Endodermal cell (in vitro differentiated cells): ENCODE results near the gene TDRD1. TPM values are rescaled to one million over a fixed set of nuclear protein-coding genes. Genes with fewer than 3 reads are reported as not detected.

Experiments used
- DNase-seq: peaks from one replicate; pipeline ENCODE4 v3.0.0-alpha.2; 2017
- H3K27ac ChIP-seq: 2 replicates; pipeline ENCODE4 v1.5.1; 2013; ENCODE audit warnings: mild to moderate bottlenecking, low read depth, low read length, moderate library complexity
- H3K27me3 ChIP-seq: 2 replicates; pipeline ENCODE4 v1.6.1; 2013; ENCODE audit warnings: mild to moderate bottlenecking, low read length, moderate library complexity; ENCODE audit not compliant: insufficient read depth, control insufficient read depth, poor library complexity, severe bottlenecking
- H3K36me3 ChIP-seq: 2 replicates; pipeline ENCODE4 v1.7.0; 2013; ENCODE audit warnings: mild to moderate bottlenecking, low read length, moderate library complexity; ENCODE audit not compliant: control insufficient read depth, insufficient read depth
- H3K4me1 ChIP-seq: one replicate; pipeline ENCODE4 v1.7.0; 2013; ENCODE audit warnings: low read length; ENCODE audit not compliant: control insufficient read depth, insufficient read depth
- H3K4me3 ChIP-seq: 2 replicates; pipeline ENCODE4 v1.5.1; 2013; ENCODE audit warnings: mild to moderate bottlenecking, low read length, moderate library complexity
- H3K9ac ChIP-seq: 2 replicates; pipeline ENCODE4 v1.6.1; 2013; ENCODE audit warnings: mild to moderate bottlenecking, low read length, moderate library complexity; ENCODE audit not compliant: poor library complexity, severe bottlenecking; ENCODE audit errors: extremely low read depth
- H3K9me3 ChIP-seq: 2 replicates; pipeline ENCODE4 v1.6.1; 2013; ENCODE audit warnings: mild to moderate bottlenecking, low read length, moderate library complexity; ENCODE audit not compliant: control insufficient read depth
- H3K27ac Mint-ChIP-seq: 2 replicates; pipeline ENCODE4 v1.8.0; 2020; ENCODE audit warnings: mixed read lengths
- H3K27me3 Mint-ChIP-seq: 2 replicates; pipeline ENCODE4 v1.8.0; 2021; ENCODE audit warnings: mild to moderate bottlenecking, mixed read lengths; ENCODE audit not compliant: insufficient read depth
- H3K36me3 Mint-ChIP-seq: 2 replicates; pipeline ENCODE4 v1.8.0; 2020; ENCODE audit warnings: low read depth, mixed read lengths
- H3K4me1 Mint-ChIP-seq: 2 replicates; pipeline ENCODE4 v1.8.0; 2020; ENCODE audit warnings: mixed read lengths
- H3K4me3 Mint-ChIP-seq: 2 replicates; pipeline ENCODE4 v1.8.0; 2020; ENCODE audit warnings: mild to moderate bottlenecking, moderate library complexity, mixed read lengths
- H3K9me3 Mint-ChIP-seq: 2 replicates; pipeline ENCODE4 v1.8.0; 2020; ENCODE audit warnings: mild to moderate bottlenecking, mixed read lengths
- WGBS, 2 experiments: methylation state at CpG; one replicate each; pipeline versions ENCODE4 v1.1.5 to v1.1.7; 2013; ENCODE audit warnings: missing lambda C conversion rate in 2 of 2, mixed read lengths in 1 of 2; ENCODE audit not compliant: insufficient coverage in 1 of 2, insufficient read length in 1 of 2; 5-methylcytosine and 5-hydroxymethylcytosine counted together
- total RNA-seq, 2 donors: library from RNA; stranded (reverse); fragmentation: NEBNext Ultra II Directional in 1 of 2; extraction: Animal tissue kit (Norgen Biotek cat#: 25700) in 1 of 2; gene quantifications; 2 replicates in 1 of 2; 3 replicates in 1 of 2; pipeline ENCODE4 v1.2.1, GENCODE V29; 2021
- TF ChIP-seq, protein P1 (sequence below): fragments of 200-600 bp; sonication (generic); conservative IDR thresholded peaks from 2 replicates; pipeline ENCODE4 v1.5.0; 2021; ENCODE audit warnings: antibody characterized with exemption, mild to moderate bottlenecking

The TDRD1 gene
- total RNA-seq, 2 donors from 2014 or later, result 0.09 to 0.15 TPM

DNA sequence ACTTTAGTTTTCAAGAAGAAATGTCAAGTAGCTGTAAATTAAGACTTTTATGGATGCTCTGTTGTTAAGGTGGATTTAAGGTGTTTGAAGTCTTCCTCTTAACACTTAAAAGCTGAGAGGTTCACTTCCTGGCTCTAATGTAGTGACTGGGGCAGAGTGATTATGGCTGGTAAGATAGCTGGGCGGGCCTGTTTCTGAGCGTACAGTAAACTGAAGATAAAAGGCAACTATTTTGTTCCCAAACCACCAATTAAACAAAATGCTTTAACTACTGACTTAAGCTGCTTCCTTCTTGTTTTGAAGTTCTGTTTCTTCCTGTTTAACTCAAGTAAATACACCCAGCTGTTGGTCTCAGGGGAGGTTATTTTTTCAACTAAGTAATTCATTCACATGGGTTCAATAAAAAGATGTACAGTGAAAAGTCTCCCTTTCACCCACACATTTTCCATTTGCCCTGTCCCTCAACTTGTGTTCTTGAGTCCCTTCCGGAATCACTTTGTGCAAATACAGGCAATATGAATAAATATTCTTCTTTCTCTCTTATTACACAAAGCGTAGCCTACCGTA lies 79.2 kb downstream of the TDRD1 start:
- Histone ChIP-seq H3K4me1 (no peaks in the 10 kb centered on the region), H3K9me3 (no peaks in the 10 kb centered on the region), H3K9ac (no peak overlapping the region), H3K4me3 (no peak overlapping the region), H3K27me3 (no peaks in the 10 kb centered on the region), H3K27ac (no peak overlapping the region), H3K36me3 (no peaks in the 10 kb centered on the region)
- Mint-ChIP-seq H3K27ac (no peak overlapping the region), H3K36me3 (peaks cover 3% of the 10 kb centered on the region), H3K4me1 (peaks cover 16% of the 10 kb centered on the region), H3K4me3 (no peak overlapping the region), H3K9me3 (peaks cover 2% of the 10 kb centered on the region), H3K27me3 (no peaks in the 10 kb centered on the region)
- TF ChIP-seq, protein P1, sequence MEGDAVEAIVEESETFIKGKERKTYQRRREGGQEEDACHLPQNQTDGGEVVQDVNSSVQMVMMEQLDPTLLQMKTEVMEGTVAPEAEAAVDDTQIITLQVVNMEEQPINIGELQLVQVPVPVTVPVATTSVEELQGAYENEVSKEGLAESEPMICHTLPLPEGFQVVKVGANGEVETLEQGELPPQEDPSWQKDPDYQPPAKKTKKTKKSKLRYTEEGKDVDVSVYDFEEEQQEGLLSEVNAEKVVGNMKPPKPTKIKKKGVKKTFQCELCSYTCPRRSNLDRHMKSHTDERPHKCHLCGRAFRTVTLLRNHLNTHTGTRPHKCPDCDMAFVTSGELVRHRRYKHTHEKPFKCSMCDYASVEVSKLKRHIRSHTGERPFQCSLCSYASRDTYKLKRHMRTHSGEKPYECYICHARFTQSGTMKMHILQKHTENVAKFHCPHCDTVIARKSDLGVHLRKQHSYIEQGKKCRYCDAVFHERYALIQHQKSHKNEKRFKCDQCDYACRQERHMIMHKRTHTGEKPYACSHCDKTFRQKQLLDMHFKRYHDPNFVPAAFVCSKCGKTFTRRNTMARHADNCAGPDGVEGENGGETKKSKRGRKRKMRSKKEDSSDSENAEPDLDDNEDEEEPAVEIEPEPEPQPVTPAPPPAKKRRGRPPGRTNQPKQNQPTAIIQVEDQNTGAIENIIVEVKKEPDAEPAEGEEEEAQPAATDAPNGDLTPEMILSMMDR, result no peak
- WGBS, 2 experiments, result 94 to 97% methylated on average over 3 to 5 of the region's 5 CpGs
- no peak for DNase-seq

DNA sequence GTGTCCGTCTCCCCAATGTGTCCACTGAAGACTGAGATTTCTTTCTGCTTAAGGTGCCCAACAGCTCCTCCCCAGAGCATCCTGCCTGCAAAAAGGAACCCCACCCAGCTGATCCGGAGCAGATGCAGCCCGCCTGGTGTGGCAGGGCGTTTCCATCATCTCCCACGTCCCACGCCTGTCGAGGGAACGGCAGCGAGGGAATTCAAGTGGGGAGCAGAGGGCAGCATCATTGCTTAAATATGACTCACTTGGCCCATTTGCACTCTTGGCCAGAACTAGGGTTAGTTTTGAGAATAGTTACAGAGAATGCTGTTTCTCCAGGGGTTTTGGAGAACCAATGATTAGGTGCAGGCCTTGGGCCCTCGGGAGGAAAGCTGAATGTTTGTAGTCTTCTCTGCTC lies 80.7 kb downstream of the TDRD1 start:
- TF ChIP-seq, protein P1, result no peak
- H3K4me1 ChIP-seq, result no peaks in the 10 kb centered on the region
- Mint-ChIP-seq H3K27me3 (no peaks in the 10 kb centered on the region), H3K9me3 (no peaks in the 10 kb centered on the region), H3K4me1 (peaks cover 16% of the 10 kb centered on the region), H3K4me3 (no peak overlapping the region), H3K36me3 (no peaks in the 10 kb centered on the region), H3K27ac (no peak overlapping the region)
- H3K27ac ChIP-seq, result no peak overlapping the region
- H3K27me3 ChIP-seq, result no peaks in the 10 kb centered on the region
- no peak overlapping the region for H3K4me3 ChIP-seq
- DNase-seq, result no peak
- 94 to 95% methylated on average over 8 to 10 of the region's 10 CpGs for WGBS, 2 experiments
- H3K9ac ChIP-seq, result no peak overlapping the region
- no peaks in the 10 kb centered on the region for H3K9me3 ChIP-seq
- H3K36me3 ChIP-seq, result no peaks in the 10 kb centered on the region

DNA sequence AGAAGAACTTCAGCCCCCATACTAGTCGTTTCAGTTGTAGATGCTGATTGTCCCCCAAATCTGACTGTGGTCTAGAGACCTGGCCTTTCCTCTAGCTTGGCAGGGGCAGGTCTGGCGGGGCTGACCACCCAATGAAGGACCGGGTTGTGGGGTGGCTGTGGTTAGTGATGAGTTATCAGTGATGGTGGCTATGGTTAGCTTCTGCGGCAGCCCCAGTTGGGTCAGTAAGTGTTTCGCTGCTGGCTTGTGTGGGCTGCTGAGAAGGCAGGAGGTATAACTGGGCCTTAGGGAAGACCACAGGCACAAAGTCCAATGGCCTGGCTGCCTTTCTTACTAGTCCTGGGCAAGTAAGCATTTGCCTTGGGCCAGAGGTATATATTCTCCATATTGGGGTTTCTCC lies 81.2 kb downstream of the TDRD1 start:
- H3K9me3 Mint-ChIP-seq, result no peaks in the 10 kb centered on the region
- Histone ChIP-seq H3K27ac (no peak overlapping the region), H3K36me3 (no peaks in the 10 kb centered on the region), H3K9me3 (no peaks in the 10 kb centered on the region), H3K9ac (no peak overlapping the region), H3K4me1 (no peaks in the 10 kb centered on the region), H3K27me3 (no peaks in the 10 kb centered on the region), H3K4me3 (no peak overlapping the region)
- no peak overlapping the region for H3K27ac Mint-ChIP-seq
- H3K4me1 Mint-ChIP-seq, result peaks cover 16% of the 10 kb centered on the region
- WGBS, 2 experiments, result 57 to 93% methylated on average over 1 to 5 of the region's 5 CpGs
- no peaks in the 10 kb centered on the region for H3K27me3 Mint-ChIP-seq
- H3K36me3 Mint-ChIP-seq, result no peaks in the 10 kb centered on the region
- DNase-seq, result no peak
- no peak overlapping the region for H3K4me3 Mint-ChIP-seq
- TF ChIP-seq, protein P1, result no peak
